GM23338 (cell line): ENCODE data around the gene MAP2K2. TPM values are rescaled to one million over a fixed set of nuclear protein-coding genes. Genes with fewer than 3 reads are reported as not detected.

Experiments
- ATAC-seq: fragments of 200-7000 bp; cut with Tn5 transposase; 3 replicates; pipeline ENCODE4 v1.9.1; 2020
- DNase-seq: peaks from one replicate; pipeline ENCODE4 v3.0.0-alpha.2; 2015; ENCODE audit warnings: low spot score
- H2AFZ ChIP-seq: fragments of 200-600 bp; sonication (generic); 2 replicates; pipeline ENCODE4 v1.8.0; 2016; ENCODE audit warnings: antibody characterized with exemption, mild to moderate bottlenecking, moderate library complexity
- H3F3A ChIP-seq: fragments of 200-600 bp; sonication (generic); replicated peaks from 2 replicates; pipeline ENCODE4 v1.8.0; 2017; ENCODE audit warnings: antibody characterized with exemption, mixed run types, low read depth
- H3K27ac ChIP-seq: fragments of 200-600 bp; sonication (generic); 2 replicates; pipeline ENCODE4 v1.6.1; 2016; ENCODE audit warnings: low read depth
- H3K27me3 ChIP-seq: fragments of 200-600 bp; sonication (generic); 2 replicates; pipeline ENCODE4 v1.8.0; 2016; ENCODE audit warnings: mild to moderate bottlenecking, mixed run types, moderate library complexity; ENCODE audit not compliant: insufficient read depth
- H3K36me3 ChIP-seq: fragments of 200-600 bp; sonication (generic); 2 replicates; pipeline ENCODE4 v1.8.0; 2016; ENCODE audit warnings: mild to moderate bottlenecking; ENCODE audit not compliant: insufficient read depth
- H3K4me1 ChIP-seq: fragments of 200-600 bp; sonication (generic); 2 replicates; pipeline ENCODE4 v1.8.0; 2016; ENCODE audit warnings: mild to moderate bottlenecking, moderate library complexity; ENCODE audit not compliant: insufficient read depth
- H3K4me2 ChIP-seq: fragments of 200-600 bp; sonication (generic); 2 replicates; pipeline ENCODE4 v1.7.1; 2017; ENCODE audit warnings: mixed run types
- H3K4me3 ChIP-seq: fragments of 200-600 bp; sonication (generic); 2 replicates; pipeline ENCODE4 v1.6.1; 2016; ENCODE audit warnings: mixed run types
- H3K79me2 ChIP-seq: fragments of 200-600 bp; sonication (generic); replicated peaks from 2 replicates; pipeline ENCODE4 v1.8.0; 2017; ENCODE audit warnings: mild to moderate bottlenecking; ENCODE audit not compliant: insufficient read depth
- H3K9me2 ChIP-seq: fragments of 200-600 bp; sonication (generic); 2 replicates; pipeline ENCODE4 v1.8.0; 2017; ENCODE audit not compliant: insufficient read depth
- H4K20me1 ChIP-seq: fragments of 200-600 bp; sonication (generic); replicated peaks from 2 replicates; pipeline ENCODE4 v1.8.0; 2017; ENCODE audit warnings: mild to moderate bottlenecking; ENCODE audit not compliant: insufficient read depth
- H3K27ac Mint-ChIP-seq: 2 replicates; pipeline ENCODE4 v1.8.0; 2020; ENCODE audit warnings: inconsistent platforms, mild to moderate bottlenecking, moderate library complexity, mixed read lengths
- H3K27me3 Mint-ChIP-seq: 3 replicates; pipeline ENCODE4 v1.8.0; 2022; ENCODE audit warnings: low read depth, mild to moderate bottlenecking, moderate library complexity, mixed read lengths, inconsistent platforms; ENCODE audit not compliant: insufficient read depth, poor library complexity
- H3K36me3 Mint-ChIP-seq: 3 replicates; pipeline ENCODE4 v1.8.0; 2021; ENCODE audit warnings: low read depth, mild to moderate bottlenecking, inconsistent platforms, moderate library complexity, mixed read lengths
- H3K4me1 Mint-ChIP-seq: 3 replicates; pipeline ENCODE4 v1.8.0; 2020; ENCODE audit warnings: mild to moderate bottlenecking, inconsistent platforms, mixed read lengths
- H3K4me3 Mint-ChIP-seq: 3 replicates; pipeline ENCODE4 v1.8.0; 2021; ENCODE audit warnings: moderate library complexity, mild to moderate bottlenecking, inconsistent platforms, mixed read lengths
- H3K9me3 Mint-ChIP-seq: 3 replicates; pipeline ENCODE4 v1.8.0; 2020; ENCODE audit warnings: moderate library complexity, mild to moderate bottlenecking, inconsistent platforms, mixed read lengths
- CREB1 ChIP-seq: fragments of 250-450 bp; sonication (Bioruptor Pico); IDR thresholded peaks from 2 replicates; pipeline ENCODE4 v1.5.0; 2020; ENCODE audit warnings: low read depth, mild to moderate bottlenecking, moderate library complexity
- ETS1 ChIP-seq: IDR thresholded peaks from 2 replicates; pipeline ENCODE4 v1.6.1; 2016; ENCODE audit warnings: antibody characterized with exemption
- EZH2 ChIP-seq: fragments of 200-600 bp; sonication (generic); IDR thresholded peaks from one replicate; pipeline ENCODE4 v1.8.0; 2017; ENCODE audit warnings: antibody characterized with exemption, mild to moderate bottlenecking, low read depth; ENCODE audit not compliant: unreplicated experiment
- EZH2phosphoT487 ChIP-seq: fragments of 200-600 bp; sonication (generic); IDR thresholded peaks from one replicate; pipeline ENCODE4 v1.8.1; 2018; ENCODE audit warnings: antibody characterized with exemption; ENCODE audit not compliant: unreplicated experiment
- JUNB ChIP-seq: IDR thresholded peaks from one replicate; pipeline ENCODE4 v1.6.1; 2016; ENCODE audit warnings: antibody characterized with exemption; ENCODE audit not compliant: unreplicated experiment
- NANOG ChIP-seq: IDR thresholded peaks from 2 replicates; pipeline ENCODE4 v1.6.1; 2016; ENCODE audit warnings: antibody characterized with exemption, borderline replicate concordance
- REST ChIP-seq: IDR thresholded peaks from one replicate; pipeline ENCODE4 v1.6.1; 2018; ENCODE audit warnings: antibody characterized with exemption; ENCODE audit not compliant: unreplicated experiment
- STAT1 ChIP-seq: IDR thresholded peaks from one replicate; pipeline ENCODE4 v1.6.1; 2016; ENCODE audit warnings: antibody characterized with exemption; ENCODE audit not compliant: unreplicated experiment
- ZNF331 ChIP-seq: fragments of 250-450 bp; sonication (Bioruptor Pico); IDR thresholded peaks from 2 replicates; pipeline ENCODE4 v1.5.0; 2020; ENCODE audit warnings: low read depth, mild to moderate bottlenecking, moderate library complexity
- ZNF462 ChIP-seq: fragments of 250-450 bp; sonication (Bioruptor Pico); IDR thresholded peaks from 2 replicates; pipeline ENCODE4 v1.5.0; 2020; ENCODE audit warnings: mild to moderate bottlenecking, moderate library complexity
- polyA plus RNA-seq: library from polyadenylated mRNA; unstranded; fragments of >200 nt; fragmentation: Nextera tagmentation; extraction: Ambion mirVana; gene quantifications from 2 replicates; pipeline ENCODE4 v1.2.1, GENCODE V29; 2016
- total RNA-seq: library from RNA; depleted of rRNA; stranded (reverse); fragments of >200 nt; shearing (Covaris generic); gene quantifications from 2 replicates; pipeline ENCODE4 v1.2.3, GENCODE V29; 2014

The MAP2K2 gene
- total and polyA plus RNA-seq, 2 experiments from 2014 or later = 99.7 to 151 TPM

GRCh38 chr19:4097501-4097900, 26.4 kb downstream of the MAP2K2 start:
- H3K4me3 Mint-ChIP-seq = no peak overlapping the region
- Histone ChIP-seq H4K20me1 (no peaks in the 10 kb centered on the region; the same call in 1 of the 2 replicates), H3K9me2 (no peaks in the 10 kb centered on the region), H2AFZ (no peak overlapping the region), H3K4me2 (no peak overlapping the region), H3K4me3 (no peak overlapping the region), H3K79me2 (no peaks in the 10 kb centered on the region), H3F3A (no peaks in the 10 kb centered on the region), H3K27ac (no peak overlapping the region), H3K27me3 (no peaks in the 10 kb centered on the region), H3K36me3 (0 out of 2 replicates have a peak, but pooled peaks cover 3% of the 10 kb centered on the region), H3K4me1 (no peaks in the 10 kb centered on the region)
- TF ChIP-seq EZH2 = no peak
- TF ChIP-seq REST = no peak
- TF ChIP-seq EZH2phosphoT487 = no peak
- no peak for TF ChIP-seq NANOG
- no peak for TF ChIP-seq ZNF331 (CRISPR knock-in tag)
- TF ChIP-seq JUNB = no peak
- TF ChIP-seq ETS1 = no peak
- peaks cover 45% of the 10 kb centered on the region for H3K36me3 Mint-ChIP-seq
- peaks cover 3% of the 10 kb centered on the region for H3K27me3 Mint-ChIP-seq
- H3K27ac Mint-ChIP-seq = no peak overlapping the region
- no peaks in the 10 kb centered on the region for H3K4me1 Mint-ChIP-seq
- no peak for DNase-seq
- no peak for ATAC-seq
- H3K9me3 Mint-ChIP-seq = no peaks in the 10 kb centered on the region

- no peak overlapping the region for H3K27ac ChIP-seq
- H4K20me1 ChIP-seq = no peaks in the 10 kb centered on the region; the same call in 1 of the 2 replicates
- 0 out of 2 replicates have a peak, but pooled peaks cover 3% of the 10 kb centered on the region for H3K36me3 ChIP-seq
- H3K4me1 ChIP-seq = no peaks in the 10 kb centered on the region
- H3K4me1 Mint-ChIP-seq = no peaks in the 10 kb centered on the region
- no peaks in the 10 kb centered on the region for H3K9me3 Mint-ChIP-seq
- H3K27me3 Mint-ChIP-seq = peaks cover 3% of the 10 kb centered on the region
- H3K36me3 Mint-ChIP-seq = peaks cover 40% of the 10 kb centered on the region
- no peaks in the 10 kb centered on the region for H3K27me3 ChIP-seq
- ATAC-seq (no peak), DNase-seq (no peak)
- no peaks in the 10 kb centered on the region for H3K9me2 ChIP-seq
- H3F3A ChIP-seq = 0 out of 2 replicates have a peak, but pooled peaks cover 2% of the 10 kb centered on the region
- no peak overlapping the region for H2AFZ ChIP-seq
- no peak overlapping the region for H3K4me3 ChIP-seq
- H3K4me2 ChIP-seq = no peak overlapping the region
- no peak overlapping the region for H3K4me3 Mint-ChIP-seq
- H3K79me2 ChIP-seq = no peaks in the 10 kb centered on the region
- H3K27ac Mint-ChIP-seq = no peak overlapping the region
- no peak for TF ChIP-seq CREB1 (CRISPR knock-in tag)
- TF ChIP-seq ZNF462 (CRISPR knock-in tag) = no peak
- TF ChIP-seq STAT1 = no peak
- TF ChIP-seq EZH2phosphoT487 = no peak
- no peak for TF ChIP-seq ZNF331 (CRISPR knock-in tag)
Observed at GRCh38 chr19:4096049-4096892, 27.7 kb downstream of the MAP2K2 start.
